Mesothelial cell of epicardium (in vitro differentiated cells): ENCODE results near the gene CAPRIN2. TPM values are rescaled to one million over a fixed set of nuclear protein-coding genes. Genes with fewer than 3 reads are reported as not detected.
A peak's percentile ranks its signal among the peaks of the same experiment; 100 is the strongest.

Experiments
- DNase-seq, 2 experiments: peaks; one replicate each; pipeline ENCODE4 v3.0.0; 2021; ENCODE audit warnings: low spot score in 2 of 2; ENCODE audit not compliant: unreplicated experiment in 2 of 2
- H3K27ac Mint-ChIP-seq: 2 replicates; pipeline ENCODE4 v1.8.0; 2021; ENCODE audit warnings: mixed read lengths
- H3K27me3 Mint-ChIP-seq: 2 replicates; pipeline ENCODE4 v1.8.0; 2021; ENCODE audit warnings: low read depth, mixed read lengths
- H3K36me3 Mint-ChIP-seq: 2 replicates; pipeline ENCODE4 v1.8.0; 2021; ENCODE audit warnings: mixed read lengths
- H3K4me1 Mint-ChIP-seq: 2 replicates; pipeline ENCODE4 v1.8.0; 2021; ENCODE audit warnings: mixed read lengths
- H3K4me3 Mint-ChIP-seq: 2 replicates; pipeline ENCODE4 v1.8.0; 2021; ENCODE audit warnings: mild to moderate bottlenecking, moderate library complexity, mixed read lengths
- H3K9me3 Mint-ChIP-seq: 2 replicates; pipeline ENCODE4 v1.8.0; 2021; ENCODE audit warnings: mixed read lengths
- CTCF ChIP-seq: fragments of 200-600 bp; sonication (generic); IDR thresholded peaks from one replicate; pipeline ENCODE4 v1.5.0; 2021; ENCODE audit warnings: antibody characterized with exemption; ENCODE audit not compliant: unreplicated experiment
- total RNA-seq: library from RNA; stranded (reverse); gene quantifications from 3 replicates; pipeline ENCODE4 v1.2.1, GENCODE V29; 2021

Gene CAPRIN2
- total RNA-seq, 1 donor from 2014 or later, result 41.4 TPM

- H3K9me3 Mint-ChIP-seq, result no peaks in the 10 kb centered on the region
- peak overlapping the region; percentile 64 for H3K27ac Mint-ChIP-seq
- no peak for TF ChIP-seq CTCF
- H3K4me1 Mint-ChIP-seq, result peaks cover 46% of the 10 kb centered on the region
- no peak for DNase-seq
- H3K27me3 Mint-ChIP-seq, result no peaks in the 10 kb centered on the region
- H3K4me3 Mint-ChIP-seq, result peak overlapping the region; percentile 93
- peaks cover under 1% of the 10 kb centered on the region for H3K36me3 Mint-ChIP-seq
Measured at GRCh38 chr12:30753233-30753632, 1.5 kb downstream of the CAPRIN2 start.

- peaks cover 8% of the 10 kb centered on the region for H3K36me3 Mint-ChIP-seq
- no peak overlapping the region for H3K27ac Mint-ChIP-seq
- H3K27me3 Mint-ChIP-seq, result no peaks in the 10 kb centered on the region
- H3K9me3 Mint-ChIP-seq, result peaks cover 3% of the 10 kb centered on the region
- DNase-seq, result no peak
- H3K4me1 Mint-ChIP-seq, result peaks cover 46% of the 10 kb centered on the region
- no peak overlapping the region for H3K4me3 Mint-ChIP-seq
- TF ChIP-seq CTCF, result no peak
Measured at GRCh38 chr12:30752255-30752654, 2.5 kb downstream of the CAPRIN2 start.

GRCh38 chr12:30748147-30748546 is 6.6 kb downstream of the CAPRIN2 start:
- Mint-ChIP-seq H3K27ac (no peak overlapping the region), H3K4me1 (peaks cover 29% of the 10 kb centered on the region), H3K4me3 (no peak overlapping the region), H3K9me3 (peaks cover 6% of the 10 kb centered on the region), H3K27me3 (no peaks in the 10 kb centered on the region), H3K36me3 (peaks cover 23% of the 10 kb centered on the region)
- no peak for TF ChIP-seq CTCF
- no peak for DNase-seq

- peaks cover 26% of the 10 kb centered on the region for H3K36me3 Mint-ChIP-seq
Measured at GRCh38 chr12:30746190-30746589, 8.6 kb downstream of the CAPRIN2 start.

GRCh38 chr12:30744321-30744720 is 10.4 kb downstream of the CAPRIN2 start:
- H3K4me1 Mint-ChIP-seq, result peaks cover 2% of the 10 kb centered on the region
- H3K27me3 Mint-ChIP-seq, result no peaks in the 10 kb centered on the region
- H3K9me3 Mint-ChIP-seq, result peaks cover 10% of the 10 kb centered on the region
- no peak overlapping the region for H3K27ac Mint-ChIP-seq
- no peak overlapping the region for H3K4me3 Mint-ChIP-seq
- no peak for DNase-seq
- peaks cover 32% of the 10 kb centered on the region for H3K36me3 Mint-ChIP-seq
- TF ChIP-seq CTCF, result no peak

More at GRCh38 chr12:30746190-30746589, 8.6 kb downstream of the CAPRIN2 start:
- no peaks in the 10 kb centered on the region for H3K27me3 Mint-ChIP-seq
- no peak overlapping the region for H3K4me3 Mint-ChIP-seq
- H3K27ac Mint-ChIP-seq, result no peak overlapping the region
- no peak for DNase-seq
- peaks cover 16% of the 10 kb centered on the region for H3K4me1 Mint-ChIP-seq
- TF ChIP-seq CTCF, result no peak
- peaks cover 10% of the 10 kb centered on the region for H3K9me3 Mint-ChIP-seq

- Mint-ChIP-seq H3K4me1 (no peaks in the 10 kb centered on the region), H3K27me3 (no peaks in the 10 kb centered on the region), H3K4me3 (no peak overlapping the region), H3K27ac (no peak overlapping the region), H3K9me3 (peaks cover 9% of the 10 kb centered on the region), H3K36me3 (peaks cover 38% of the 10 kb centered on the region)
- no peak for TF ChIP-seq CTCF
- DNase-seq, result no peak
Measured at GRCh38 chr12:30740274-30740673, 14.5 kb downstream of the CAPRIN2 start.
